ENCODE results near the gene CFAP57. TPM values are rescaled to one million over a fixed set of nuclear protein-coding genes. Genes with fewer than 3 reads are reported as not detected.

The CFAP57 gene
- total RNA-seq, 4 donors from 2014 or later = not detected

DNA sequence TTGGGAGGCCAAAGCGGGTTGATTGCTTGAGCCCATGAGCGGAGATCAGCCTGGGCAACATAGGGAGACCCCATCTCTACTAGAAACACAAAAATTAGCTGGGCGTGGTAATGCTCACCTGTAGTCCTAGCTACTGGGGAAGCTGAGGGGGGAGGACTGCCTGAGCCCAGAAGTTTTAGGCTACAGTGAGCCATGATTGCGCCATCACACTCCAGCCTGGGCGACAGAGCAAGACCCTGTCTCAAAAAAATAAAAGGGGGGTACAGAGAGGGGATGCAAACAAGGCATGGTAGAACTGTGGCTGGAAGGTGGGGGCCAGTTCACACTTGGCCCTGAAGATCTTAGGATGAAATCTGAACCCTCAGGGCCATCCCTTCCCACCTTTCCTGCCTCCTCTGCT lies 114.4 kb downstream of the CFAP57 start:
- DNase-seq = no peak
- 80 to 94% methylated on average over 2 to 5 of the region's 5 CpGs for WGBS, 2 donors (ENCODE audit: low coverage in 1 of 2)
- H3K4me3 ChIP-seq = no peak overlapping the region
- peak overlapping the region; percentile 77 to 85 (median 82) for H3K27ac ChIP-seq
- peaks cover 0 to 20% (median 7%) of the 10 kb centered on the region in 4 donors for H3K4me1 ChIP-seq
- no peaks in the 10 kb centered on the region for H3K9me3 ChIP-seq
- intact Hi-C loops (cut with DNase I; ENCODE audit: low total_unique reads) (no loop called here), in situ Hi-C loops (cut with MboI; ENCODE audit: low pct_ligation_motif_present in 1 of 4, low pct_unique_long_range_greater_than_20kb in 1 of 4, low sequenced_read_pairs in 3 of 4) (no loop called here)
- no peaks in the 10 kb centered on the region for H3K36me3 ChIP-seq
- H3K27me3 ChIP-seq = no peaks in the 10 kb centered on the region
- no peak for TF ChIP-seq POLR2AphosphoS5 (IDR thresholded peaks at IDR 0.05)
- TF ChIP-seq POLR2A (IDR thresholded peaks at IDR 0.05) = no peak
- TF ChIP-seq, protein P1, sequence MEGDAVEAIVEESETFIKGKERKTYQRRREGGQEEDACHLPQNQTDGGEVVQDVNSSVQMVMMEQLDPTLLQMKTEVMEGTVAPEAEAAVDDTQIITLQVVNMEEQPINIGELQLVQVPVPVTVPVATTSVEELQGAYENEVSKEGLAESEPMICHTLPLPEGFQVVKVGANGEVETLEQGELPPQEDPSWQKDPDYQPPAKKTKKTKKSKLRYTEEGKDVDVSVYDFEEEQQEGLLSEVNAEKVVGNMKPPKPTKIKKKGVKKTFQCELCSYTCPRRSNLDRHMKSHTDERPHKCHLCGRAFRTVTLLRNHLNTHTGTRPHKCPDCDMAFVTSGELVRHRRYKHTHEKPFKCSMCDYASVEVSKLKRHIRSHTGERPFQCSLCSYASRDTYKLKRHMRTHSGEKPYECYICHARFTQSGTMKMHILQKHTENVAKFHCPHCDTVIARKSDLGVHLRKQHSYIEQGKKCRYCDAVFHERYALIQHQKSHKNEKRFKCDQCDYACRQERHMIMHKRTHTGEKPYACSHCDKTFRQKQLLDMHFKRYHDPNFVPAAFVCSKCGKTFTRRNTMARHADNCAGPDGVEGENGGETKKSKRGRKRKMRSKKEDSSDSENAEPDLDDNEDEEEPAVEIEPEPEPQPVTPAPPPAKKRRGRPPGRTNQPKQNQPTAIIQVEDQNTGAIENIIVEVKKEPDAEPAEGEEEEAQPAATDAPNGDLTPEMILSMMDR (IDR thresholded peaks at IDR 0.05) = no peak
- TF ChIP-seq EP300 (IDR thresholded peaks at IDR 0.05; ENCODE audit: low read depth) = no peak

GRCh38 chr1:43288058-43288784 lies 116.1 kb downstream of the CFAP57 start:
- no peaks in the 10 kb centered on the region for H3K36me3 ChIP-seq
- no peak for DNase-seq
- in situ Hi-C loops (cut with MboI; ENCODE audit: low pct_ligation_motif_present in 1 of 4, low pct_unique_long_range_greater_than_20kb in 1 of 4, low sequenced_read_pairs in 3 of 4) = no loop called here
- TF ChIP-seq POLR2AphosphoS5 (IDR thresholded peaks at IDR 0.05) = no peak
- TF ChIP-seq, protein P1 (IDR thresholded peaks at IDR 0.05) = no peak
- TF ChIP-seq EP300 (IDR thresholded peaks at IDR 0.05; ENCODE audit: low read depth) = no peak
- TF ChIP-seq POLR2A (IDR thresholded peaks at IDR 0.05) = no peak
- H3K27ac ChIP-seq = no peak overlapping the region
- no peaks in the 10 kb centered on the region for H3K27me3 ChIP-seq
- intact Hi-C loops (cut with DNase I; ENCODE audit: low total_unique reads) = no loop called here
- peaks cover 0 to 23% (median 7%) of the 10 kb centered on the region in 4 donors for H3K4me1 ChIP-seq
- 78 to 90% methylated on average over 2 to 9 of the region's 9 CpGs for WGBS, 2 donors (ENCODE audit: low coverage in 1 of 2)
- no peaks in the 10 kb centered on the region for H3K9me3 ChIP-seq
- no peak overlapping the region for H3K4me3 ChIP-seq

GRCh38 chr1:43288785-43289706 lies 116.9 kb downstream of the CFAP57 start:
- no peaks in the 10 kb centered on the region for H3K27me3 ChIP-seq
- in situ Hi-C loops (cut with MboI; ENCODE audit: low pct_ligation_motif_present in 1 of 4, low pct_unique_long_range_greater_than_20kb in 1 of 4, low sequenced_read_pairs in 3 of 4) (no loop called here), intact Hi-C loops (cut with DNase I; ENCODE audit: low total_unique reads) (no loop called here)
- no peak overlapping the region for H3K27ac ChIP-seq
- no peak overlapping the region for H3K4me3 ChIP-seq
- peaks cover 7 to 28% (median 14%) of the 10 kb centered on the region in 4 donors for H3K4me1 ChIP-seq
- no peak for DNase-seq
- 73 to 77% methylated on average over 12 of the region's 12 CpGs for WGBS, 2 donors (ENCODE audit: low coverage in 1 of 2)
- H3K36me3 ChIP-seq = no peaks in the 10 kb centered on the region
- no peak for TF ChIP-seq POLR2AphosphoS5 (IDR thresholded peaks at IDR 0.05)
- H3K9me3 ChIP-seq = no peaks in the 10 kb centered on the region

- Histone ChIP-seq H3K27ac (no peak overlapping the region), H3K36me3 (no peaks in the 10 kb centered on the region), H3K9me3 (no peaks in the 10 kb centered on the region), H3K4me1 (peaks cover 21 to 44% (median 28%) of the 10 kb centered on the region in 4 donors), H3K27me3 (no peaks in the 10 kb centered on the region), H3K4me3 (no peak overlapping the region)
- in situ Hi-C loops (cut with MboI; ENCODE audit: low pct_ligation_motif_present in 1 of 4, low pct_unique_long_range_greater_than_20kb in 1 of 4, low sequenced_read_pairs in 3 of 4) (no loop called here), intact Hi-C loops (cut with DNase I; ENCODE audit: low total_unique reads) (no loop called here)
- no peak for DNase-seq
- TF ChIP-seq POLR2AphosphoS5 (IDR thresholded peaks at IDR 0.05) (no peak), POLR2A (IDR thresholded peaks at IDR 0.05) (no peak), EP300 (IDR thresholded peaks at IDR 0.05; ENCODE audit: low read depth) (no peak)
- TF ChIP-seq, protein P1 (IDR thresholded peaks at IDR 0.05) = no peak
- 58 to 81% methylated on average over 3 to 7 of the region's 7 CpGs for WGBS, 2 donors (ENCODE audit: low coverage in 1 of 2)
Observed at GRCh38 chr1:43292216-43292615, 120.1 kb downstream of the CFAP57 start.

Data from transverse colon (tissue), 4 donors.